Epithelial cell of prostate (primary cell): ENCODE measurements around the gene KLHL29.

ENCODE experiments used
- DNase-seq: peaks from one replicate; pipeline ENCODE4 v3.0.0-alpha.2; 2011; ENCODE audit warnings: low read depth, low spot score
- H3K27ac ChIP-seq: fragments of 450-650 bp; 2 replicates; pipeline ENCODE4 v1.5.1; 2017; ENCODE audit warnings: mild to moderate bottlenecking

The KLHL29 gene

GRCh38 chr2:23595021-23595420, 210.0 kb downstream of the KLHL29 start:
- H3K27ac ChIP-seq = no peak overlapping the region
- DNase-seq = no peak

GRCh38 chr2:23595601-23596251, 210.7 kb downstream of the KLHL29 start:
- H3K27ac ChIP-seq = no peak overlapping the region
- no peak for DNase-seq

- H3K27ac ChIP-seq = no peak overlapping the region
- no peak for DNase-seq
Observed at GRCh38 chr2:23596316-23596885, 211.4 kb downstream of the KLHL29 start.

GRCh38 chr2:23597687-23598086, 212.7 kb downstream of the KLHL29 start:
- DNase-seq = no peak
- no peak overlapping the region for H3K27ac ChIP-seq

- no peak for DNase-seq
- H3K27ac ChIP-seq = no peak overlapping the region
Observed at GRCh38 chr2:23599006-23599405, 214.0 kb downstream of the KLHL29 start.

GRCh38 chr2:23599667-23600066, 214.7 kb downstream of the KLHL29 start:
- H3K27ac ChIP-seq = no peak overlapping the region
- DNase-seq = no peak

GRCh38 chr2:23600346-23600745, 215.4 kb downstream of the KLHL29 start:
- no peak overlapping the region for H3K27ac ChIP-seq
- no peak for DNase-seq

GRCh38 chr2:23601301-23601965, 216.5 kb downstream of the KLHL29 start:
- no peak overlapping the region for H3K27ac ChIP-seq
- no peak for DNase-seq

GRCh38 chr2:23602116-23602515, 217.1 kb downstream of the KLHL29 start:
- no peak overlapping the region for H3K27ac ChIP-seq
- DNase-seq = no peak

- DNase-seq = no peak
- no peak overlapping the region for H3K27ac ChIP-seq
Observed at GRCh38 chr2:23603156-23603555, 218.2 kb downstream of the KLHL29 start.

- DNase-seq = no peak
- H3K27ac ChIP-seq = no peak overlapping the region
Observed at GRCh38 chr2:23603581-23603980, 218.6 kb downstream of the KLHL29 start.

- no peak for DNase-seq
- H3K27ac ChIP-seq = no peak overlapping the region
Observed at GRCh38 chr2:23604731-23605130, 219.8 kb downstream of the KLHL29 start.

GRCh38 chr2:23605236-23605635, 220.3 kb downstream of the KLHL29 start:
- no peak overlapping the region for H3K27ac ChIP-seq
- no peak for DNase-seq

GRCh38 chr2:23606196-23606595, 221.2 kb downstream of the KLHL29 start:
- H3K27ac ChIP-seq = no peak overlapping the region
- DNase-seq = no peak

- DNase-seq = no peak
Observed at GRCh38 chr2:23606968-23607367, 222.0 kb downstream of the KLHL29 start.

GRCh38 chr2:23607925-23608324, 222.9 kb downstream of the KLHL29 start:
- no peak for DNase-seq
- no peak overlapping the region for H3K27ac ChIP-seq

More at GRCh38 chr2:23606968-23607367, 222.0 kb downstream of the KLHL29 start:
- H3K27ac ChIP-seq = no peak overlapping the region

- DNase-seq = no peak
- no peak overlapping the region for H3K27ac ChIP-seq
Observed at GRCh38 chr2:23609254-23609653, 224.3 kb downstream of the KLHL29 start.

GRCh38 chr2:23611839-23612238, 226.9 kb downstream of the KLHL29 start:
- H3K27ac ChIP-seq = no peak overlapping the region
- no peak for DNase-seq

- DNase-seq = no peak
- H3K27ac ChIP-seq = no peak overlapping the region
Observed at GRCh38 chr2:23614701-23615100, 229.7 kb downstream of the KLHL29 start.

- no peak overlapping the region for H3K27ac ChIP-seq
- no peak for DNase-seq
Observed at GRCh38 chr2:23615216-23616020, 230.4 kb downstream of the KLHL29 start.

GRCh38 chr2:23616630-23617029, 231.7 kb downstream of the KLHL29 start:
- no peak overlapping the region for H3K27ac ChIP-seq
- no peak for DNase-seq
